ENCODE measurements around the gene ENG.
"Not testable (repeated sequence)": the region's sequence is repeated elsewhere in the genome, so short reads cannot be mapped to it uniquely, and the experiment has no call there.

Gene ENG

GRCh38 chr9:127854184-127854806, at the start of gene ENG:
Gene ENG, minus strand, starts transcription at chr9:127854658. Its CDS starts 303 bp downstream, at chr9:127854355.
- DNase-seq, result no peak

GRCh38 chr9:127903557-127904475, 49.4 kb upstream of the ENG start:
- DNase-seq, result no peak

GRCh38 chr9:127899128-127899943, 44.9 kb upstream of the ENG start, which contains the start of gene ST6GALNAC6:
Gene ST6GALNAC6, minus strand, starts transcription at chr9:127899603. Its CDS starts 1,622 bp downstream, at chr9:127897981.
- DNase-seq, result no peak

- no peak for DNase-seq
Measured at GRCh38 chr9:127898433-127899127, 44.1 kb upstream of the ENG start.

GRCh38 chr9:127897193-127897692, 42.8 kb upstream of the ENG start:
- DNase-seq, result no peak

GRCh38 chr9:127896395-127897192, 42.1 kb upstream of the ENG start:
- DNase-seq, result no peak

- no peak for DNase-seq
Measured at GRCh38 chr9:127895811-127896210, 41.4 kb upstream of the ENG start.

- DNase-seq, result no peak
Measured at GRCh38 chr9:127893392-127893791, 38.9 kb upstream of the ENG start.

GRCh38 chr9:127892831-127893230, 38.4 kb upstream of the ENG start:
- no peak for DNase-seq

- no peak for DNase-seq
Measured at GRCh38 chr9:127890053-127890452, 35.6 kb upstream of the ENG start.

GRCh38 chr9:127887792-127888191, 33.3 kb upstream of the ENG start:
- DNase-seq, result no peak

GRCh38 chr9:127886401-127886972, 32.0 kb upstream of the ENG start:
- no peak for DNase-seq

GRCh38 chr9:127885508-127886281, 31.2 kb upstream of the ENG start:
- DNase-seq, result no peak

GRCh38 chr9:127884976-127885490, 30.6 kb upstream of the ENG start:
- no peak for DNase-seq

- DNase-seq, result peak; percentile 50
Measured at GRCh38 chr9:127884427-127884911, 30.0 kb upstream of the ENG start.

GRCh38 chr9:127883959-127884358, 29.5 kb upstream of the ENG start:
- peak; percentile 62 for DNase-seq

GRCh38 chr9:127881715-127882114, 27.3 kb upstream of the ENG start:
- DNase-seq, result not testable (repeated sequence)

GRCh38 chr9:127880143-127880542, 25.7 kb upstream of the ENG start:
- no peak for DNase-seq

- no peak for DNase-seq
Measured at GRCh38 chr9:127878652-127879390, 24.4 kb upstream of the ENG start.

Measured in NCI-H446 treated with DMSO at 0.1 percent for 48 hours (cell line).